Esophagus muscularis mucosa (tissue), 3 donors: ENCODE results near the gene MYO1D.

ENCODE experiments used
- POLR2A ChIP-seq: fragments of 450-650 bp; IDR thresholded peaks from one replicate; pipeline ENCODE4 v1.6.1; 2017; ENCODE audit warnings: antibody characterized with exemption, moderate library complexity, mild to moderate bottlenecking, low read depth
- TF ChIP-seq, protein P1 (sequence below), 3 experiments: fragments of 200-600 bp in 2 of 3; fragments of 450-650 bp in 1 of 3; sonication (generic) in 2 of 3; IDR thresholded peaks; one replicate each; pipeline ENCODE4 v1.5.1; 2017 to 2019; ENCODE audit warnings: antibody characterized with exemption in 3 of 3, mild to moderate bottlenecking in 2 of 3, moderate library complexity in 1 of 3

DNA sequence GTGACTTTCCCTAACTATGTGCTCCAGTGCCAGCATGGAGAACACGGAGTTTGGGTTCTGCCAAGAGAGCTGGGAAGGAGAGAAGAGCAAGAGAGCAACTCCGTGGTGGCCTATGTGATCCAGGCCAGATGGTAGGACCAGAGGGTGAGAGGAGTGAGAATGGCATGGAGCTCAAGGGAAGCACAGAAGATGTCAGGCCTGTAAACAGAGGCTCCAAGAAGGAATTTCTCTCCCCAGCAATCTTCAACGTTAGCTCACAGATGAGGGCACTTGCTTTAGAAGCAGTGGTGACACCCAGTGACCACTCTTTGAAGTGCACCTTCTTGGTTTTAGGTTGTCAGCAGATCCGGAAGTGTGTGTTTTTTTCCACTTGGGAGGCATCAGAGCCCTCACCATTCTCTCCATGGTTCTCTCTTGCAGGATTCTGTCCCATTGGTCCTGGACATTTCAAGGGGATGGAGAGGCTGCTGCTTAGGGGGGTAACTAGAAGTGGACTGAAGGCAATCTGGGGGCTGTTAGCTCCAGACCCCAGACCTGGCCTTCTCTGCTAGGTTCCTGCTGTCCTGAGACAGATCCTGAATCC lies 33.0 kb upstream of the MYO1D start:
- no peak for TF ChIP-seq POLR2A
- TF ChIP-seq, protein P1, sequence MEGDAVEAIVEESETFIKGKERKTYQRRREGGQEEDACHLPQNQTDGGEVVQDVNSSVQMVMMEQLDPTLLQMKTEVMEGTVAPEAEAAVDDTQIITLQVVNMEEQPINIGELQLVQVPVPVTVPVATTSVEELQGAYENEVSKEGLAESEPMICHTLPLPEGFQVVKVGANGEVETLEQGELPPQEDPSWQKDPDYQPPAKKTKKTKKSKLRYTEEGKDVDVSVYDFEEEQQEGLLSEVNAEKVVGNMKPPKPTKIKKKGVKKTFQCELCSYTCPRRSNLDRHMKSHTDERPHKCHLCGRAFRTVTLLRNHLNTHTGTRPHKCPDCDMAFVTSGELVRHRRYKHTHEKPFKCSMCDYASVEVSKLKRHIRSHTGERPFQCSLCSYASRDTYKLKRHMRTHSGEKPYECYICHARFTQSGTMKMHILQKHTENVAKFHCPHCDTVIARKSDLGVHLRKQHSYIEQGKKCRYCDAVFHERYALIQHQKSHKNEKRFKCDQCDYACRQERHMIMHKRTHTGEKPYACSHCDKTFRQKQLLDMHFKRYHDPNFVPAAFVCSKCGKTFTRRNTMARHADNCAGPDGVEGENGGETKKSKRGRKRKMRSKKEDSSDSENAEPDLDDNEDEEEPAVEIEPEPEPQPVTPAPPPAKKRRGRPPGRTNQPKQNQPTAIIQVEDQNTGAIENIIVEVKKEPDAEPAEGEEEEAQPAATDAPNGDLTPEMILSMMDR (IDR thresholded peaks at IDR 0.05), result peak; percentile 69 to 81 (median 77)
